Astrocyte (in vitro differentiated cells and primary cell): ENCODE measurements around the gene P2RX4. TPM values are rescaled to one million over a fixed set of nuclear protein-coding genes. Genes with fewer than 3 reads are reported as not detected.
"Not testable (repeated sequence)": the region's sequence is repeated elsewhere in the genome, so short reads cannot be mapped to it uniquely, and the experiment has no call there.

Experiments used
- DNase-seq: peaks from one replicate; pipeline ENCODE4 v3.0.0-alpha.2; 2010; ENCODE audit warnings: low read depth
- FAIRE-seq: peaks from 2 replicates; lab custom pipeline; 2011; peaks lifted over from hg19 to GRCh38; lab: Jason Lieb, UNC
- H2AFZ ChIP-seq: 2 replicates; pipeline ENCODE4 v1.6.0; 2012; ENCODE audit warnings: low read depth, low read length, inconsistent platforms
- H3K27ac ChIP-seq: 2 replicates; pipeline ENCODE4 v1.5.1; 2011; ENCODE audit warnings: low read depth, low read length, inconsistent platforms
- H3K27me3 ChIP-seq: 2 replicates; pipeline ENCODE4 v1.6.0; 2011; ENCODE audit warnings: low read length, inconsistent platforms; ENCODE audit not compliant: insufficient read depth
- H3K36me3 ChIP-seq: 2 replicates; pipeline ENCODE4 v1.5.1; 2011; ENCODE audit warnings: low read length, inconsistent platforms; ENCODE audit not compliant: insufficient read depth
- H3K4me1 ChIP-seq: 2 replicates; pipeline ENCODE4 v1.5.1; 2011; ENCODE audit warnings: low read length, inconsistent platforms; ENCODE audit not compliant: insufficient read depth
- H3K4me2 ChIP-seq: 2 replicates; pipeline ENCODE4 v1.6.0; 2012; ENCODE audit warnings: low read length, inconsistent platforms
- H3K4me3 ChIP-seq: 2 replicates; pipeline ENCODE4 v1.5.1; 2011; ENCODE audit warnings: low read depth, mild to moderate bottlenecking, low read length, inconsistent platforms; ENCODE audit not compliant: insufficient read depth
- H3K79me2 ChIP-seq: 2 replicates; pipeline ENCODE4 v1.6.0; 2012; ENCODE audit warnings: mild to moderate bottlenecking, low read length, inconsistent platforms; ENCODE audit not compliant: insufficient read depth
- H3K9ac ChIP-seq: 2 replicates; pipeline ENCODE4 v1.6.0; 2012; ENCODE audit warnings: mild to moderate bottlenecking, low read length, inconsistent platforms
- H3K9me3 ChIP-seq: 2 replicates; pipeline ENCODE4 v1.5.1; 2012; ENCODE audit warnings: low read depth, mild to moderate bottlenecking, low read length, inconsistent platforms; ENCODE audit not compliant: insufficient read depth
- H4K20me1 ChIP-seq: 2 replicates; pipeline ENCODE4 v1.6.0; 2012; ENCODE audit warnings: low read length, inconsistent platforms; ENCODE audit not compliant: insufficient read depth
- H3K27ac Mint-ChIP-seq: one replicate; pipeline ENCODE4 v1.8.0; 2021; ENCODE audit warnings: mild to moderate bottlenecking, mixed read lengths; ENCODE audit not compliant: unreplicated experiment
- H3K27me3 Mint-ChIP-seq: one replicate; pipeline ENCODE4 v1.8.0; 2021; ENCODE audit warnings: low read depth, mixed read lengths; ENCODE audit not compliant: unreplicated experiment
- H3K36me3 Mint-ChIP-seq: one replicate; pipeline ENCODE4 v1.8.0; 2021; ENCODE audit warnings: low read depth, mixed read lengths; ENCODE audit not compliant: unreplicated experiment
- H3K4me1 Mint-ChIP-seq: one replicate; pipeline ENCODE4 v1.8.0; 2021; ENCODE audit warnings: low read depth, mixed read lengths; ENCODE audit not compliant: unreplicated experiment
- H3K4me3 Mint-ChIP-seq: one replicate; pipeline ENCODE4 v1.8.0; 2021; ENCODE audit warnings: mild to moderate bottlenecking, moderate library complexity, mixed read lengths; ENCODE audit not compliant: unreplicated experiment
- H3K9me3 Mint-ChIP-seq: one replicate; pipeline ENCODE4 v1.8.0; 2021; ENCODE audit warnings: mild to moderate bottlenecking, mixed read lengths; ENCODE audit not compliant: unreplicated experiment
- CTCF ChIP-seq: IDR thresholded peaks from 2 replicates; pipeline ENCODE4 v1.5.1; 2011; ENCODE audit warnings: low read depth, mild to moderate bottlenecking, inconsistent platforms, low read length, moderate library complexity; ENCODE audit not compliant: insufficient read depth
- EZH2 ChIP-seq: IDR thresholded peaks from 2 replicates; pipeline ENCODE4 v1.6.1; 2012; ENCODE audit warnings: mild to moderate bottlenecking, low read length, inconsistent platforms; ENCODE audit not compliant: insufficient read depth
- total RNA-seq: library from RNA; stranded (reverse); gene quantifications from 2 replicates; pipeline ENCODE4 v1.2.1, GENCODE V29; 2021

P2RX4 gene
- total RNA-seq, 1 donor from 2014 or later = 13.9 TPM

DNA sequence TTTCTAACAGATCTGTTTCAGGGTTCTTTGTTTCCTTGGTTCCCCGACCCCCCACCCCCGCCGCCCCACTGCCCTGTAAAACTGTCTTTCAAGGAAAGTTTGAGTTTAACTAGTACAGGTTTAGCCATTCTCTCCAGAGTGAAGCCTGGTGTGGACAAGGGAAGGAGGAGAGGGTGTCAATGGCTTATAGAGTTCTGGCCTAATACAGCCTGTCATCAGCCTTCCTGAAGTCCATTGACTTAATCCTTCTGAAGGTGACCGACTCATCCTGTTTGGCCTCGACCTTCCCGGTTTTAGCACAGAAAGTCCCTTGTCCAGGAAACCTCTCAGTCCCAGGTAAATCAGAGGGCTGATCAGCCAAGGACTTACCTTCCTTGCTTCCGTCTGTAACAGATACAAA is 11.0 kb upstream of the P2RX4 start:
- no peak overlapping the region for H3K4me3 Mint-ChIP-seq
- no peaks in the 10 kb centered on the region for H3K9me3 ChIP-seq
- no peaks in the 10 kb centered on the region for H3K9me3 Mint-ChIP-seq
- H3K4me1 ChIP-seq = no peaks in the 10 kb centered on the region
- H3K4me2 ChIP-seq = no peak overlapping the region
- H3K27ac ChIP-seq = no peak overlapping the region
- FAIRE-seq (no peak), DNase-seq (no peak)
- H2AFZ ChIP-seq = no peak overlapping the region
- no peaks in the 10 kb centered on the region for H3K27me3 Mint-ChIP-seq
- no peak overlapping the region for H3K4me3 ChIP-seq
- no peaks in the 10 kb centered on the region for H3K36me3 ChIP-seq
- H3K27ac Mint-ChIP-seq = no peak overlapping the region
- no peak for TF ChIP-seq CTCF
- TF ChIP-seq EZH2 = no peak
- H3K36me3 Mint-ChIP-seq = no peaks in the 10 kb centered on the region
- no peak overlapping the region for H3K9ac ChIP-seq
- no peaks in the 10 kb centered on the region for H3K27me3 ChIP-seq
- H3K4me1 Mint-ChIP-seq = no peaks in the 10 kb centered on the region
- no peaks in the 10 kb centered on the region for H3K79me2 ChIP-seq
- no peaks in the 10 kb centered on the region for H4K20me1 ChIP-seq

DNA sequence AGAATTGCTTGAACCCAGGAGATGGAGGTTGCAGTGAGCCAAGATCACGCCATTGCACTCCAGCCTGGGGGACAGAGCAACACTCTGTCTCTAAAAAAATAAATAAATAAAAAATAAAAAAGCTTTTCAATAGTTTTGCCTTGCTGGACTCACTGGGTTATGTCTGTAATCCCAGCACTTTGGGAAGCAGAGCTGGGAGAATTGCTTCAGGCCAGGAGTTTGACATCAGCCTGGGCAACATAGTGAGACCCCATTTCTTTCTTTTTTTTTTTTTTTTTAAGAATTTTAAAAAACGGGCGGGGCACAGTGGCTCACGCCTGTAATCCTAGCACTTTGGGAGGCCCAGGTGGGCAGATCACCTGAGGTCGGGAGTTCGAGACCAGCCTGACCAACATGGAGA is 8.8 kb upstream of the P2RX4 start:
- H3K4me1 ChIP-seq, H4K20me1 ChIP-seq, H3K27ac Mint-ChIP-seq, H3K9me3 ChIP-seq, DNase-seq, H3K4me2 ChIP-seq, H3K27me3 ChIP-seq, H3K36me3 ChIP-seq, H3K9ac ChIP-seq, H3K79me2 ChIP-seq, H3K36me3 Mint-ChIP-seq, H2AFZ ChIP-seq, H3K4me3 ChIP-seq, H3K9me3 Mint-ChIP-seq, H3K4me3 Mint-ChIP-seq, H3K27me3 Mint-ChIP-seq, H3K27ac ChIP-seq, H3K4me1 Mint-ChIP-seq, FAIRE-seq: not testable (repeated sequence)

- Mint-ChIP-seq H3K9me3 (no peaks in the 10 kb centered on the region), H3K27me3 (no peaks in the 10 kb centered on the region), H3K4me3 (no peak overlapping the region), H3K4me1 (no peaks in the 10 kb centered on the region), H3K27ac (no peak overlapping the region), H3K36me3 (no peaks in the 10 kb centered on the region)
- FAIRE-seq (no peak), DNase-seq (no peak)
- Histone ChIP-seq H4K20me1 (no peaks in the 10 kb centered on the region), H3K4me2 (no peak overlapping the region), H3K4me1 (no peaks in the 10 kb centered on the region), H3K27me3 (no peaks in the 10 kb centered on the region), H3K9ac (no peak overlapping the region), H3K27ac (no peak overlapping the region), H3K79me2 (no peaks in the 10 kb centered on the region), H3K4me3 (no peak overlapping the region), H3K9me3 (no peaks in the 10 kb centered on the region), H3K36me3 (no peaks in the 10 kb centered on the region), H2AFZ (no peak overlapping the region)
- no peak for TF ChIP-seq EZH2
These were observed 7.2 kb upstream of the P2RX4 start for GRCh38 chr12:121202407-121203355.
